Measurements from ENCODE around the gene TM9SF1. TPM values are rescaled to one million over a fixed set of nuclear protein-coding genes. Genes with fewer than 3 reads are reported as not detected.

TM9SF1 gene
- total and polyA plus RNA-seq, 7 experiments from 2014 or later = 16.2 to 40.5 (median 19.4) TPM

Small RNAs within 50 kb of the gene (microRNA-seq; reads per million reads assigned to microRNA genes)
- not detected for gene MIR7703 (ENCODE audit: borderline microRNAs expressed)

Other genes with a start within 250 kb of the TM9SF1 start
Only the 30 nearest of the 35 such genes appear.
- 1 to 10 TPM in 2 of 5 experiments, under 1 TPM in 3; 0.08 to 1.7 (median 0.27) TPM for gene CARMIL3, start 143.4 kb downstream of the TM9SF1 start, total RNA-seq
- gene CARMIL3, start 143.4 kb downstream of the TM9SF1 start, polyA plus RNA-seq = not detected
- gene CPNE6, start 123.9 kb downstream of the TM9SF1 start, total RNA-seq = under 1 TPM in 1 of 5 experiments, not detected in 4; 0.12 TPM
- not detected for gene CPNE6, start 123.9 kb downstream of the TM9SF1 start, polyA plus RNA-seq
- 10 to 100 TPM in 4 of 5 experiments, 1 to 10 TPM in 1; 9.1 to 56.2 (median 14.4) TPM for gene PCK2, start 101.1 kb downstream of the TM9SF1 start, total RNA-seq
- 10 to 100 TPM in 1 of 2 donors, 1 to 10 TPM in 1; 7.2 to 14.5 TPM for gene PCK2, start 101.1 kb downstream of the TM9SF1 start, polyA plus RNA-seq
- gene DCAF11, start 80.7 kb downstream of the TM9SF1 start, total RNA-seq = 10 to 100 TPM; 71.9 to 90.1 (median 83.3) TPM
- gene DCAF11, start 80.7 kb downstream of the TM9SF1 start, polyA plus RNA-seq = 10 to 100 TPM; 69.1 to 97.0 TPM
- 1 to 10 TPM; 2.1 to 4.5 (median 3.8) TPM for gene NRL, start 80.5 kb downstream of the TM9SF1 start, total RNA-seq
- gene NRL, start 80.5 kb downstream of the TM9SF1 start, polyA plus RNA-seq = 1 to 10 TPM; 2.2 to 2.6 TPM
- 1 to 10 TPM; 1.8 to 4.3 (median 2.0) TPM for gene FITM1, start 64.8 kb downstream of the TM9SF1 start, total RNA-seq
- 1 to 10 TPM in 1 of 2 donors, under 1 TPM in 1; 0.48 to 1.2 TPM for gene FITM1, start 64.8 kb downstream of the TM9SF1 start, polyA plus RNA-seq
- gene PSME1, start 59.2 kb downstream of the TM9SF1 start, total RNA-seq = 100 to 1,000 TPM; 189 to 583 (median 202) TPM
- 100 to 1,000 TPM; 698 to 703 TPM for gene PSME1, start 59.2 kb downstream of the TM9SF1 start, polyA plus RNA-seq
- gene EMC9, start 53.9 kb downstream of the TM9SF1 start, total RNA-seq = 10 to 100 TPM in 4 of 5 experiments, 1 to 10 TPM in 1; 9.0 to 25.5 (median 22.3) TPM
- 10 to 100 TPM in 1 of 2 donors, 1 to 10 TPM in 1; 9.6 to 12.4 TPM for gene EMC9, start 53.9 kb downstream of the TM9SF1 start, polyA plus RNA-seq
- gene PSME2, start 48.8 kb downstream of the TM9SF1 start, total RNA-seq = 100 to 1,000 TPM; 120 to 777 (median 143) TPM
- 100 to 1,000 TPM; 402 to 435 TPM for gene PSME2, start 48.8 kb downstream of the TM9SF1 start, polyA plus RNA-seq
- 100 to 1,000 TPM in 1 of 5 experiments, 10 to 100 TPM in 4; 64.0 to 151 (median 95.4) TPM for gene RNF31, start 47.9 kb downstream of the TM9SF1 start, total RNA-seq
- gene RNF31, start 47.9 kb downstream of the TM9SF1 start, polyA plus RNA-seq = 10 to 100 TPM; 40.9 to 48.1 TPM
- 100 to 1,000 TPM; 133 to 337 (median 189) TPM for gene IRF9, start 34.2 kb downstream of the TM9SF1 start, total RNA-seq
- 100 to 1,000 TPM in 1 of 2 donors, 10 to 100 TPM in 1; 73.3 to 110 TPM for gene IRF9, start 34.2 kb downstream of the TM9SF1 start, polyA plus RNA-seq
- 10 to 100 TPM; 20.3 to 80.5 (median 68.6) TPM for gene REC8, start 23.4 kb downstream of the TM9SF1 start, total RNA-seq
- 10 to 100 TPM in 1 of 2 donors, 1 to 10 TPM in 1; 4.4 to 10.7 TPM for gene REC8, start 23.4 kb downstream of the TM9SF1 start, polyA plus RNA-seq
- 10 to 100 TPM; 21.5 to 45.2 (median 42.2) TPM for gene IPO4, start 6.6 kb downstream of the TM9SF1 start, total RNA-seq
- gene IPO4, start 6.6 kb downstream of the TM9SF1 start, polyA plus RNA-seq = 10 to 100 TPM; 17.5 to 36.2 TPM
- gene TSSK4, start 10.3 kb upstream of the TM9SF1 start, total RNA-seq = 1 to 10 TPM in 2 of 5 experiments, under 1 TPM in 2, not detected in 1; 0.22 to 1.9 (median 1.1) TPM
- gene TSSK4, start 10.3 kb upstream of the TM9SF1 start, polyA plus RNA-seq = 1 to 10 TPM; 1.0 to 1.4 TPM
- gene CHMP4A, start 18.0 kb upstream of the TM9SF1 start, total RNA-seq = 100 to 1,000 TPM in 1 of 5 experiments, 10 to 100 TPM in 4; 79.1 to 101 (median 85.7) TPM
- 100 to 1,000 TPM; 121 to 140 TPM for gene CHMP4A, start 18.0 kb upstream of the TM9SF1 start, polyA plus RNA-seq
- 10 to 100 TPM in 3 of 5 experiments, 1 to 10 TPM in 2; 5.5 to 18.5 (median 14.2) TPM for gene MDP1, start 20.6 kb upstream of the TM9SF1 start, total RNA-seq
- gene MDP1, start 20.6 kb upstream of the TM9SF1 start, polyA plus RNA-seq = 10 to 100 TPM; 33.1 to 36.4 TPM
- 100 to 1,000 TPM in 3 of 5 experiments, 10 to 100 TPM in 2; 73.5 to 175 (median 106) TPM for gene NEDD8, start 36.9 kb upstream of the TM9SF1 start, total RNA-seq
- 100 to 1,000 TPM; 254 to 340 TPM for gene NEDD8, start 36.9 kb upstream of the TM9SF1 start, polyA plus RNA-seq
- gene GMPR2, start 37.5 kb upstream of the TM9SF1 start, total RNA-seq = 10 to 100 TPM; 38.2 to 91.6 (median 69.5) TPM
- gene GMPR2, start 37.5 kb upstream of the TM9SF1 start, polyA plus RNA-seq = 100 to 1,000 TPM in 1 of 2 donors, 10 to 100 TPM in 1; 99.9 to 107 TPM
- gene TINF2, start 47.2 kb upstream of the TM9SF1 start, total RNA-seq = 100 to 1,000 TPM; 133 to 150 (median 139) TPM
- gene TINF2, start 47.2 kb upstream of the TM9SF1 start, polyA plus RNA-seq = 100 to 1,000 TPM; 143 to 186 TPM
- 10 to 100 TPM in 1 of 5 experiments, 1 to 10 TPM in 4; 4.8 to 12.9 (median 7.1) TPM for gene TGM1, start 67.7 kb upstream of the TM9SF1 start, total RNA-seq
- not detected for gene TGM1, start 67.7 kb upstream of the TM9SF1 start, polyA plus RNA-seq
- 10 to 100 TPM; 49.7 to 76.5 (median 55.5) TPM for gene RABGGTA, start 76.2 kb upstream of the TM9SF1 start, total RNA-seq
- 10 to 100 TPM; 17.9 to 36.3 TPM for gene RABGGTA, start 76.2 kb upstream of the TM9SF1 start, polyA plus RNA-seq
- gene DHRS1, start 104.3 kb upstream of the TM9SF1 start, total RNA-seq = 10 to 100 TPM; 25.2 to 37.0 (median 33.3) TPM
- 10 to 100 TPM; 21.3 to 38.4 TPM for gene DHRS1, start 104.3 kb upstream of the TM9SF1 start, polyA plus RNA-seq
- gene NOP9, start 104.4 kb upstream of the TM9SF1 start, total RNA-seq = 10 to 100 TPM; 22.7 to 39.5 (median 29.8) TPM
- gene NOP9, start 104.4 kb upstream of the TM9SF1 start, polyA plus RNA-seq = 1 to 10 TPM; 1.7 to 1.8 TPM
- 10 to 100 TPM; 16.4 to 31.5 (median 22.7) TPM for gene CIDEB, start 112.5 kb upstream of the TM9SF1 start, total RNA-seq
- 10 to 100 TPM; 18.7 to 19.3 TPM for gene CIDEB, start 112.5 kb upstream of the TM9SF1 start, polyA plus RNA-seq
- gene LTB4R2, start 114.7 kb upstream of the TM9SF1 start, total RNA-seq = 10 to 100 TPM; 13.9 to 26.8 (median 17.5) TPM
- 1 to 10 TPM; 2.1 to 2.7 TPM for gene LTB4R2, start 114.7 kb upstream of the TM9SF1 start, polyA plus RNA-seq
- 10 to 100 TPM; 14.1 to 28.8 (median 26.3) TPM for gene LTB4R, start 116.1 kb upstream of the TM9SF1 start, total RNA-seq
- gene LTB4R, start 116.1 kb upstream of the TM9SF1 start, polyA plus RNA-seq = 1 to 10 TPM; 9.1 to 9.4 TPM
- 10 to 100 TPM in 1 of 5 experiments, 1 to 10 TPM in 4; 4.6 to 10.2 (median 6.1) TPM for gene ADCY4, start 139.6 kb upstream of the TM9SF1 start, total RNA-seq
- gene ADCY4, start 139.6 kb upstream of the TM9SF1 start, polyA plus RNA-seq = under 1 TPM in 1 of 2 donors, not detected in 1; 0.25 TPM
- 10 to 100 TPM; 19.9 to 47.5 (median 36.8) TPM for gene RIPK3, start 144.6 kb upstream of the TM9SF1 start, total RNA-seq
- 10 to 100 TPM in 1 of 2 donors, 1 to 10 TPM in 1; 8.2 to 11.7 TPM for gene RIPK3, start 144.6 kb upstream of the TM9SF1 start, polyA plus RNA-seq
- gene NFATC4, start 172.7 kb upstream of the TM9SF1 start, total RNA-seq = not detected
- gene NFATC4, start 172.7 kb upstream of the TM9SF1 start, polyA plus RNA-seq = not detected
- gene NYNRIN, start 203.6 kb upstream of the TM9SF1 start, total RNA-seq = 1 to 10 TPM in 1 of 5 experiments, under 1 TPM in 4; 0.08 to 1.3 (median 0.11) TPM
- gene NYNRIN, start 203.6 kb upstream of the TM9SF1 start, polyA plus RNA-seq = not detected

Data from naive thymus-derived CD4-positive, alpha-beta T cell (primary cell).